HG02763 (cell line): ENCODE results near the gene PDIA5.

ENCODE experiments used
- ATAC-seq: cut with Tn5 transposase; IDR thresholded peaks from one replicate; pipeline ENCODE4 v1.9.1; 2021; ENCODE audit warnings: mild to moderate bottlenecking, moderate library complexity; ENCODE audit not compliant: unreplicated experiment

The PDIA5 gene

DNA sequence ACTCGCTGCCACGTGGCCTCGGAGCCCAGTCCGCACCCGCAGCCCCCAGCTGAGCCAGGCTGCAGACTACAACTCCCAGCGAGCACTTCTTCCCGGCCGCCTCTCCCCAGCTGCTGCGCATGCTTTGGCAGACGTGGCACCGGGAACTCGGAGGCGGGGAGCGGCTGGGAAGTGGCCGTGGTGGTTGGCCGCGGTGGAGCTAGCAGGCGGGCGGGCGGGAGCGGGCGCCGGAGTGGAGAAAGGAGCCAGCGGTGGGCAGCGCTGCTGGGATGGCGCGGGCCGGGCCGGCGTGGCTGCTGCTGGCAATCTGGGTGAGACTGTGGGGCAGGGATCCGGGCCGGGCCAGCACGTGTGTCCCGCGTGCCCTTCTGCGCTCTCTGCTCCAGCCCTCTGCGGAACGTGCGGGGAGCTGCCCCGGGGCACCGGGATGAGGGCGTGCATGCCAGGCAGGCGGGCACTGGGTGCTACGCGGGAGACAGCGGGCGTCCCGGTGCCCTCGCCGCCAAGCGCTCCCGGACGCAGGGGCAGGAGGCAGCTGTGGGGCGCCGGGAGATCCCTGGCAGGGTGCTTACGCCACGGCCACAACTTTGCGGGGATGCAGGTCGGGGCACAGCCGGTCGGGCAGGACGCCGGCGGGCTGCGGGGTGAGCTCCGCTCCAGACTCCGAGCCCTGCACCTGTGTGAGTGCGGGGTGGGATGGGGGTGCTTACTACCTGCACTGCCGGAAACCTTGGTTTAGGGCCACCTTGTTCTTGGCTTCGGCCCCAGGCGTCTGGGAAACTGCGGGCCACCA, at the start of gene PDIA5:
Gene PDIA5 (plus strand): TSS at position 130 of the 793 bp plus-strand sequence. CDS start 140 bp downstream, at position 270.
- peak; percentile 83 for ATAC-seq

DNA sequence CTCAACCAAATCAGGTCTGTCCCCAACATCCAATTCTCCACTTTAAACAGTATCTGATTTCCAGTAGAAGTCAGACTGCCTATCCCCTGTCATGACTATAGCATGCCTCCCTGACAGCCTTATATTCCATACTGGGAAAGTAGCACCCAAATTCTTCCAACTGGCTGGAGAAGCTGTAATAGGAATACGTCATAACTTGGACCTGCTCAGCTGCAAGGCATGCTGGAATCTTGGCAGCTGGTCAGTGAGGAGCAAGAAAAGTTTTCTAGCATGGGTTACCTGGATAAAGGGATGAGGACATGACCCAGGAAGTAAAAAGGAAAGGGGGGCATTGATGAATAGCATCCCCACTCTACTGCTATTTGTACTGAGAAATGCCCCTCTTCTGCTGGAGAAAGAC, 48.1 kb upstream of the PDIA5 start:
- ATAC-seq: no peak

GRCh38 chr3:123019161-123019560, 47.7 kb upstream of the PDIA5 start:
- no peak for ATAC-seq

DNA sequence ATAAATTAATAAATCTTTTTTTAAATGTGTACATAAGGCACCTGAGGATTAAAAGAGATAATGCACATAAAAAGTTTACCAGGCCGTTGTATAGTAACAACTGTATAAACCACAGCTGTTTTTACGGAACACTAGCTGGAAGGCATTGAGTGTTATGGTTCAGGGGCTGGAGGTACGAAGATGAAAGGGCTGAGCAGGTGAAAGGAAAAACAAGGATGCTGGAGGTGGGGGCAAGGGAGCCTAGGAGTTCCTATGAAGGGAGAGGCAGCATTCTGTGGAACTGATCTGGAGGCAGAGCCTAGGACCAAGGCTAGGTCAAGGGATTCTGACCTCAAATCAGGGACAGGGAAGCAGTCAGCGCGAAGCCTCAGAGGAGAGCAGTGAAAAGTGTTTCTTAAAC, 47.2 kb upstream of the PDIA5 start:
- no peak for ATAC-seq

DNA sequence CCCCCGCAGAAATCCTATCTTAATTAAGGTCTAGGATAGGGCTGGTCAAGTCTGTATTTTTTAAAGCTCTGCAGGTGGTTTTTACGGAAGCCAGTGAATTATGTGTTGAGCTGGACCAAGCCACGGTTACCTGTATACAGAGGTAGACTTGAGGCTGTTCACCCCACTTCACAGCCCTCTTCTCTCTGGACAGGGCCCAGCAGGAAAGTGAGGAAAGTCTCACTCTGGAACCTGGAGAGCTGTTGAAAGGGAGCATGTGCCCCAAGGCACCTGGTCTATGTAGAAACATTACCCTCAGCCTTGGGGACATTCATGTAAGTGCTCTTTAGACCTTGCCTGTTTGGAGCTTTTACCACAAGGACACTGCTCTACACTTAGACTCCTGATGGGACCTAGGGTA, 46.1 kb upstream of the PDIA5 start:
- ATAC-seq: no peak

- no peak for ATAC-seq
Observed at GRCh38 chr3:123021388-123021787, 45.4 kb upstream of the PDIA5 start.

GRCh38 chr3:123021996-123022510, 44.8 kb upstream of the PDIA5 start:
- ATAC-seq: no peak

DNA sequence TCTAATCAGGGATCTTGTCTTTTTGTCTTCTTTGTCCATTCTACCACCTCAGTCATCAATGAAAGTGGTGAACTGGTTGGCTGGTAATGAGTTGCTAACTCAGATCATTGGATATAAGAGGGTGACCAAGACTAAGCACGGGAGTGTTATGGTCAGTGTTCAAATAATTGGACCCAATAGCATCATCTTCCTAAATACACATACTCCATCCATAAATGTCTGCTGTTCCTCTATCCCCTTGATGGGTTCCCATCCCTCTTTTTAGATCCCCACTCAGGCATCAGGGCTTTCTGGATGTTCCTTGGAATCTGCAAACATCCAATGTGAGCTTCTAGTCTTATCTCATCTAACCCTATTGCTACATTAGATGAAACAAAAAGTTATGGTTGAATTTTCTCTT, 42.8 kb upstream of the PDIA5 start:
- ATAC-seq: no peak

- ATAC-seq: no peak
Observed at GRCh38 chr3:123025642-123026521, 40.9 kb upstream of the PDIA5 start.

GRCh38 chr3:123026565-123027291, 40.1 kb upstream of the PDIA5 start:
- no peak for ATAC-seq

DNA sequence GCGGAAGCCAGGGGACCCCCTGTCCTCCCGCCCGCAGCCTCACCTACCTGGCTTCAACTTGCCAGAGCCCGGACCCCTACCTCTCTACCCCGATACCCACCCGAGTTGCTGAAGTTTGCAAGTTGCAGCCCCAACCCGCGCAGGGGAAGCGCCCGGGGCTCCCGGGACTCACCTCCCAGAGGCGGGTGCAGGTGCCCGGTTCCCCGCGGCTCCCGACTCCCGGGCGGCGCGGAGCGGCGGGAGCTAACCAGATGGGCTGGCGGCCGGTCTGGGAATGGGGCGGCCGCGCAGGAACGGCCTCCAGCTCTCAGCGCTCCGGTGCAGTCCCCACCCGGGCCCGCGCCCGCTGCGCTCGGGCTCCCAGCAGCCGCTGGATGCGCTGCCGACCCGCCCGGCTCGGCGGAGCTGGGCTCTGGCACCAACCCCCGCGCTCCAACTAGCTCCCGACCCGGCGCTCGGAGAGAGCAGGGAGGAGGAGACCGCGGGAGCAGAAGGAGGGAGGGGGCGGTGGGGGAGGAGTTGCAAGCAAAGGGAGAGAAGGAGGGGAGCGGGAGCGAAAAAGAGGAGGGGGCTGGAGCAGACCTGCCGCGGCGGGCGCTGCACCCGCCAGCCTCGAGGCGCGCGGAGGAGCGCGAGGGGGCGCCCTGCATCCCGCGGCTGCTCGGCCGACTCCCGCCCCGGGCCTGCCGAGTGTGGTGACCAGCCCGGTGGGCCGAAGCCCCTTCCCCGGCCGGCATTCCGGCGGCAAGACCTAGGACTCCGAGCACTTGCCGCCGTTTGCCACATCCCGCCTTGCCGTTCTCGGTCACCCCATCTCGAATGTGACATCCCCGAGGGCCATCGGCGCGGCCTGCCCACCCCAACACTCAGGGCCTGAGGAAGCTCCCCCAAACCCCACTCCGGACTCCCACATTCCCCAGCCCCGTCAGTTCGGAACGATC, 39.3 kb upstream of the PDIA5 start, which contains the start of gene SEMA5B:
Gene SEMA5B (minus strand): TSS at position 472 of the 941 bp plus-strand sequence. CDS start 66,500 bp downstream, outside the sequence.
- ATAC-seq: no peak

DNA sequence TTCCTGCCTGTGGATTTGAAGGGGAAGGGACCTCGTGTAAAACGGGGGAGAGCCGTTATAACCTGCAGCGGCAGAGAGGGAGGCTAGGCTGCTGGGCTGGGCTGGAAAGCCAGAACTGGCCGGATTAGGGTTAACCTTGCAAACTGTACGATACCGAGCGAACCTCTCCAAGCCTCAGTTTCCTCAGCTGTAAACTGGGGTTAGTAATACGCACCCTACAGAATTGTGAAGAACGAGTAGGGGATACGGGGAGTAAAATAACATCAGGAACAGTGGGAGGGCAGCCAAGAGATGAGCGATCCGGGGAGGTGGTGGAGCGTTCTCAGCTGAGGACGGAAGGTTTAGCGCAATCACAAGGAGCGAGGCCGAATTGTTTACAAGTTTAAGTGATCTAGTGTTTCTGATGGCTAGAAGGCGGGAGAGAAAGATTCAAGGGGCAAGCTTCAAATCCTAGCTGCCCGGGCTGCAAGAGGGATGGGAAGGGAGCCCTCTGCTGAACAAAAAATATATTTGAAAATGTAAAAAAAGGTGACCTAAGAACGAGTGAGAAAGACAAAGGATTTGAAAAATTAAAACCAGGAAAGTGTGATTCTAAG, 38.5 kb upstream of the PDIA5 start:
- no peak for ATAC-seq

GRCh38 chr3:123031051-123031450, 35.8 kb upstream of the PDIA5 start:
- no peak for ATAC-seq

GRCh38 chr3:123032057-123032456, 34.8 kb upstream of the PDIA5 start:
- no peak for ATAC-seq

- no peak for ATAC-seq
Observed at GRCh38 chr3:123034120-123034519, 32.7 kb upstream of the PDIA5 start.

- ATAC-seq: no peak
Observed at GRCh38 chr3:123034996-123035395, 31.8 kb upstream of the PDIA5 start.

GRCh38 chr3:123036352-123037014, 30.3 kb upstream of the PDIA5 start:
- no peak for ATAC-seq

DNA sequence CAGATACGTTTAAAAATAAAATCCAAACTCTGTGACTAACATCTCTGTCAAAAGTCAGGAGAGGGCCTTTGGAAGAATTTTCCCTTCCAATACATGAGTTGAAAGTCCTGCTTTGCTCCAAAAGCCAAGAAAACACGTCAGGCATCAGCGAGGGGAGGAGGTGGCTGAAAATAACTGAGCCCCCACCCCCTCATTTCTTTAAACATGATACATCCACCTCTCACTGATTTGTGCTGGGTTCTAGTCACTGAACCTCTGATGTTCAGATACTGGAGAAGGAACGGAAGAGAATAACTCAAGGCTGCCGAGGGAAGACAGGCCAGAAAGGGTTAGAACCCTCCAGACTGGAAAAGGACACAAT, 29.8 kb upstream of the PDIA5 start:
- no peak for ATAC-seq

DNA sequence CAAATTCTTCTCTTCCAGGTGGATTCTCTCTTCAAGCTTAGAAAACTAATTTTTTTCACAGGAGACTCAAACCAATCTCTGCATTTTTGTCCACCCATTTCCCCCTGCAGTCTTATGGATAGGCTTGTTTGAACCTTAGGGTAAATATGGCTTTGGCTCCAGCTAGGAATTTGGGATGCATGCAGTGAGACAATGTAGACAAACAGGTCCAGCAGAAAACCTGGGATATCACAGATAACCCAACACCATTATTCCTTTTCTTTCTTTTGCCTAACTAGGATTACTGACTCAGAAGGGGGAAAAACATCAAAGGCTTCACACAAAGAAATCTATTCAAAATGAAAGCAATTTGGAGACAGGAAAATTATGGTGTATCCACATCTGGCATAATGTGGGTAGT, 28.1 kb upstream of the PDIA5 start:
- ATAC-seq: no peak
